ENCODE measurements around the gene STK40. TPM values are rescaled to one million over a fixed set of nuclear protein-coding genes. Genes with fewer than 3 reads are reported as not detected.

The STK40 gene
- total RNA-seq, 1 donor from 2014 or later, result 34.2 TPM

GRCh38 chr1:36343651-36344394 is 41.9 kb downstream of the STK40 start:
- DNase-seq (ENCODE audit: low spot score), result no peak

GRCh38 chr1:36342426-36343185 is 43.1 kb downstream of the STK40 start:
- no peak for DNase-seq (ENCODE audit: low spot score)

GRCh38 chr1:36341626-36342320 is 44.0 kb downstream of the STK40 start:
- DNase-seq (ENCODE audit: low spot score), result no peak

GRCh38 chr1:36339615-36340014 is 46.1 kb downstream of the STK40 start:
- no peak for DNase-seq (ENCODE audit: low spot score)

- no peak for DNase-seq (ENCODE audit: low spot score)
Observed at GRCh38 chr1:36339215-36339614, 46.5 kb downstream of the STK40 start.

- no peak for DNase-seq (ENCODE audit: low spot score)
Observed at GRCh38 chr1:36337830-36338229, 47.9 kb downstream of the STK40 start.

- no peak for DNase-seq (ENCODE audit: low spot score)
Observed at GRCh38 chr1:36330940-36331339, 54.8 kb downstream of the STK40 start.

GRCh38 chr1:36329817-36330216 is 55.9 kb downstream of the STK40 start:
- DNase-seq (ENCODE audit: low spot score), result no peak

- DNase-seq (ENCODE audit: low spot score), result no peak
Observed at GRCh38 chr1:36328713-36329112, 57.0 kb downstream of the STK40 start.

- no peak for DNase-seq (ENCODE audit: low spot score)
Observed at GRCh38 chr1:36328088-36328480, 57.6 kb downstream of the STK40 start.

- no peak for DNase-seq (ENCODE audit: low spot score)
Observed at GRCh38 chr1:36327421-36328087, 58.2 kb downstream of the STK40 start.

GRCh38 chr1:36326499-36326898 is 59.2 kb downstream of the STK40 start:
- DNase-seq (ENCODE audit: low spot score), result no peak

GRCh38 chr1:36324353-36324703 is 61.4 kb downstream of the STK40 start:
- DNase-seq (ENCODE audit: low spot score), result no peak

GRCh38 chr1:36323636-36324352 is 61.9 kb downstream of the STK40 start, which contains the start of gene EVA1B:
Gene EVA1B (minus strand): TSS chr1:36323645. CDS start chr1:36323037, 608 bp downstream.
- peak; percentile 80 for DNase-seq (ENCODE audit: low spot score)

GRCh38 chr1:36322786-36323635 is 62.7 kb downstream of the STK40 start:
- peak; percentile 68 for DNase-seq (ENCODE audit: low spot score)

- no peak for DNase-seq (ENCODE audit: low spot score)
Observed at GRCh38 chr1:36322041-36322785, 63.5 kb downstream of the STK40 start.

GRCh38 chr1:36321119-36321951 is 64.4 kb downstream of the STK40 start:
- DNase-seq (ENCODE audit: low spot score), result peak; percentile 84

- DNase-seq (ENCODE audit: low spot score), result no peak
Observed at GRCh38 chr1:36320767-36321118, 65.0 kb downstream of the STK40 start.

- no peak for DNase-seq (ENCODE audit: low spot score)
Observed at GRCh38 chr1:36320291-36320761, 65.4 kb downstream of the STK40 start.

Measured in ureter (tissue), 1 donor.